Adrenal gland (tissue), 12 donors: ENCODE results near the gene MADD. TPM values are rescaled to one million over a fixed set of nuclear protein-coding genes. Genes with fewer than 3 reads are reported as not detected.
A peak's percentile ranks its signal among the peaks of the same experiment; 100 is the strongest.

Experiments
- DNase-seq, 7 donors: peaks; one replicate each; pipeline ENCODE4 v3.0.0-alpha.2; 2019 to 2020
- H3K27ac ChIP-seq, 5 donors: fragments of 200-600 bp; sonication (generic) in 4 of 5; 1 replicate in 3 of 5; 2 replicates in 2 of 5; pipeline versions ENCODE4 v1.5.1 to v1.8.0; 2016 to 2020; ENCODE audit warnings: mild to moderate bottlenecking in 1 of 5
- H3K27me3 ChIP-seq: fragments of 200-600 bp; 2 replicates; pipeline ENCODE4 v1.8.0; 2021
- H3K36me3 ChIP-seq, 2 donors: fragments of 200-600 bp; replicated peaks in 1 of 2; 1 replicate in 1 of 2; 2 replicates in 1 of 2; pipeline versions ENCODE4 v1.5.1 to v1.8.0; 2018 to 2022
- H3K4me1 ChIP-seq, 2 donors: fragments of 200-600 bp; replicated peaks in 1 of 2; 1 replicate in 1 of 2; 2 replicates in 1 of 2; pipeline versions ENCODE4 v1.5.1 to v1.8.0; 2018 to 2021
- H3K4me3 ChIP-seq, 4 donors: fragments of 200-600 bp; sonication (generic) in 3 of 4; one replicate each; pipeline ENCODE4 v1.5.1; 2016 to 2018
- H3K9me3 ChIP-seq, 3 donors: fragments of 200-600 bp; sonication (generic) in 1 of 3; replicated peaks in 1 of 3; 1 replicate in 2 of 3; 2 replicates in 1 of 3; pipeline versions ENCODE4 v1.5.1 to v1.8.0; 2016 to 2021
- POLR2A ChIP-seq, 2 donors: fragments of 450-650 bp; IDR thresholded peaks; one replicate each; pipeline ENCODE4 v1.6.1; 2017; ENCODE audit warnings: antibody characterized with exemption in 2 of 2, mild to moderate bottlenecking in 2 of 2, moderate library complexity in 1 of 2
- WGBS, 4 donors: extraction: QIAGEN DNeasy Blood & Tissue Kit in 2 of 4; methylation state at CpG; one replicate each; pipeline versions ENCODE4 v1.1.5 to v1.1.7; 2013 to 2017; 5-methylcytosine and 5-hydroxymethylcytosine counted together
- intact Hi-C, 2 donors: fragments of 100-400 bp; cut with DNase I; formaldehyde crosslinking; loops; one replicate each; pipeline versions ENCODE4 v1.14.1 to v1.15.0; 2022 to 2023
- polyA plus RNA-seq, 3 donors: library from polyadenylated mRNA; stranded (reverse); fragments of 200-250 nt in 2 of 3; fragments of 350-450 nt in 1 of 3; fragmentation: Illumina TruSeq in 1 of 3; extraction: RNeasy Lipid Tissue Mini Kit (QIAGEN cat#74804) in 1 of 3; gene quantifications; one replicate each; pipeline ENCODE4 v1.2.3, GENCODE V29; 2013 to 2014
- total RNA-seq, 9 donors: library from RNA; depleted of rRNA in 4 of 9; stranded (reverse); fragments of >200 nt in 4 of 9; fragments of 120-200 nt in 1 of 9; fragmentation: NEBNext Ultra II Directional in 1 of 9; extraction: Animal tissue kit (Norgen Biotek cat#: 25700) in 1 of 9; gene quantifications; one replicate each; pipeline versions ENCODE4 v1.1.0 to v1.2.4, GENCODE V29; 2013 to 2023
- TF ChIP-seq, protein P1 (sequence below), 6 experiments: fragments of 450-650 bp in 4 of 6; fragments of 200-600 bp in 2 of 6; sonication (generic) in 1 of 6; IDR thresholded peaks; 1 replicate in 5 of 6; 2 replicates in 1 of 6; pipeline versions ENCODE4 v1.5.1 to v1.8.0; 2016 to 2021; ENCODE audit warnings: antibody characterized with exemption in 6 of 6, mild to moderate bottlenecking in 2 of 6, moderate library complexity in 1 of 6
- donor health status: healthy with polysubstance abuse.
- donor health status: Bipolar disorder and iron deficiency.
- donor health status: DM: yes; HTN: yes; CAD: no.
- donor health status: DM: no; HTN: no; CAD: no.
- donor health status: DM: no; HTN: no; CAD: no.
- donor health status: DM: yes; HTN: yes; CAD: no.

Gene MADD
- total and polyA plus RNA-seq, 12 donors = 33.4 to 83.0 (median 49.2) TPM

DNA sequence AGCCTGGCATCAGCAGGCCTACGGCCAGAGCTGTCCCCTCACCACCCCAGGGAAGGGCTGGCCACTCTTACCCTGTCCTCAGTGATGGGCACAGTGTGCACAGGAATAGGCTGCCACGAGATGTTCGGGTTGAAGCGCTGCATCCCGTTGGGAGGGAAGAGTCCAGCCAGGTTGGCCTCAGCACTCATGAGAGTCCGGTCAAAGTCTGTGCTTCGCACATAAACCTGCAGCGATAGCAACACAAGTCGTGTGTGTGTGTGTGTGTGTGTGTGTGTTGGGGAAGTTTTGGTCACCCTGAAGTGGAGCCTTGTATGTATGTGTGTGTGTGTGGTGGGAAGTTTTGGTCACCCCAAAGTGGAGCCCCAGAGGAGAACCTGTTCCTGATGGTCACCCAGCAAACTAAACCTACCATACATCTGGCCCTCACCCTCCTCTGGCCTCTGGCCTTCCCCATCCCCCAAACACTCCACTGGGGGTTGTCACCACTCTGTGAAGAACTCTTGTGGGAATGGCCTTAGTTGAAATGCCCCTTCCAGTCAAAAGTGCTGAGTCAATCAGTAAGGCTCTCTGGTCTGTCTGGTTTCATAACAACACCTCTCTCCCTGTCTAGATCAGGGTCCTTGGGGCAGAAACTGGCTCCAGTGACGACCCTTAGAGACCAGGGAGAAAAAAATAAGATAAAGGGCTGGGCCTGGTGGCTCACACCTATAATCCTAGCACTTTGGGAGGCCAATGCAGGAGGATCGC lies 24.1 kb upstream of the MADD start:
- Histone ChIP-seq H3K36me3 (peaks cover 0 to 60% of the 10 kb centered on the region in 2 donors), H3K27me3 (no peaks in the 10 kb centered on the region), H3K4me3 (no peak overlapping the region), H3K4me1 (peaks cover 20 to 28% of the 10 kb centered on the region in 2 donors), H3K9me3 (no peaks in the 10 kb centered on the region), H3K27ac (peak overlapping the region in 2 of 5 donors; percentile 54 to 76)
- TF ChIP-seq POLR2A (IDR thresholded peaks at IDR 0.05) = no peak
- TF ChIP-seq, protein P1, sequence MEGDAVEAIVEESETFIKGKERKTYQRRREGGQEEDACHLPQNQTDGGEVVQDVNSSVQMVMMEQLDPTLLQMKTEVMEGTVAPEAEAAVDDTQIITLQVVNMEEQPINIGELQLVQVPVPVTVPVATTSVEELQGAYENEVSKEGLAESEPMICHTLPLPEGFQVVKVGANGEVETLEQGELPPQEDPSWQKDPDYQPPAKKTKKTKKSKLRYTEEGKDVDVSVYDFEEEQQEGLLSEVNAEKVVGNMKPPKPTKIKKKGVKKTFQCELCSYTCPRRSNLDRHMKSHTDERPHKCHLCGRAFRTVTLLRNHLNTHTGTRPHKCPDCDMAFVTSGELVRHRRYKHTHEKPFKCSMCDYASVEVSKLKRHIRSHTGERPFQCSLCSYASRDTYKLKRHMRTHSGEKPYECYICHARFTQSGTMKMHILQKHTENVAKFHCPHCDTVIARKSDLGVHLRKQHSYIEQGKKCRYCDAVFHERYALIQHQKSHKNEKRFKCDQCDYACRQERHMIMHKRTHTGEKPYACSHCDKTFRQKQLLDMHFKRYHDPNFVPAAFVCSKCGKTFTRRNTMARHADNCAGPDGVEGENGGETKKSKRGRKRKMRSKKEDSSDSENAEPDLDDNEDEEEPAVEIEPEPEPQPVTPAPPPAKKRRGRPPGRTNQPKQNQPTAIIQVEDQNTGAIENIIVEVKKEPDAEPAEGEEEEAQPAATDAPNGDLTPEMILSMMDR (IDR thresholded peaks at IDR 0.05) = no peak
- DNase-seq = no peak
- intact Hi-C loops = no loop called here
- WGBS, 4 donors = 79 to 87% (median 85%) methylated on average over 10 to 11 of the region's 11 CpGs

DNA sequence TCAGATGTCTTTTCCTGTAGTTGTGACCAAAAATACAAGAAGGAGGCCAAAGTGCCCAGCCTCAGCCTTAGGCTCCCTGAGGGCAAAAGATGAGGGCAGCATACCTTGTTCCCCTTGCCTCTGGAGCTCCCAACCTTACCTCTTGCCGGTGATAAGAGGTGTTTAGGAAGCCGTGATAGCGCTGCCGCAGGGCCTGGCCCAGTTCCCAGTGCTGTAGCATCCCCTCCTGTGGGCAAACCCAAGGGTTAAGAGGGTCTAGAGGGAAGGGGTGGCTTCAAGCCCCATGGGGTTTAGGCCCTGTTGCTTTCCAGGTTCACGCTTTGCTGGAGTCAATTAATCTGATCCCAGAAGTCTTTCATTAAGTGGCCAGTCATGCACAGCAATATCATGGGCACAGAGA lies 22.4 kb upstream of the MADD start:
- DNase-seq = no peak
- Histone ChIP-seq H3K4me1 (peaks cover 20 to 28% of the 10 kb centered on the region in 2 donors), H3K9me3 (no peaks in the 10 kb centered on the region), H3K27me3 (no peaks in the 10 kb centered on the region), H3K4me3 (peak overlapping the region in 1 of 4 donors; percentile 67), H3K27ac (no peak overlapping the region), H3K36me3 (peaks cover 0 to 43% of the 10 kb centered on the region in 2 donors)
- intact Hi-C loops = no loop called here
- WGBS, 4 donors = 70 to 92% (median 89%) methylated on average over 4 to 5 of the region's 5 CpGs
- no peak for TF ChIP-seq POLR2A (IDR thresholded peaks at IDR 0.05)
- TF ChIP-seq, protein P1 (IDR thresholded peaks at IDR 0.05) = no peak

DNA sequence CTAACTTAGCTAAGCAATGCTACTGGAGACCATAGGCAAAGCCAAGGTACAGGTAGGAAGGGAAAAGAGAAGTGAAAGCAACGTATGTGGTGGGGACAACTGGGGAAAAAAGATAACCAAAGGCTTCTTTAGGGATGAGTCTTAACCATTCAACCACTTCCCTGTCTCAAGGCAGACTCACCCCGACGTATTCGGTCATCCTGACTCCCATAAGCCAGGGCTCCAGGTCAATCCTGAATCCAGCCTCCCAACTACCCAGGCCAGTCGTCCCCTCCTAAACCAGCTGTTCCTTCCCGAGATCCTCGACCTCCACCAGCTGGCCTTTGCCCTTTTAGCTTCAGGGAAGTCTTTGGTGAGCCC lies 21.6 kb upstream of the MADD start:
- WGBS, 4 donors = 0% methylated on average over 7 of the region's 7 CpGs
- peaks cover 0 to 35% of the 10 kb centered on the region in 2 donors for H3K36me3 ChIP-seq
- peak overlapping the region; percentile 28 to 92 (median 81) for H3K27ac ChIP-seq
- H3K4me1 ChIP-seq = peaks cover 20 to 28% of the 10 kb centered on the region in 2 donors
- TF ChIP-seq, protein P1 (IDR thresholded peaks at IDR 0.05) = no peak
- no peak for TF ChIP-seq POLR2A (IDR thresholded peaks at IDR 0.05)
- H3K4me3 ChIP-seq = peak overlapping the region; percentile 67 to 98 (median 82)
- DNase-seq = no peak
- H3K9me3 ChIP-seq = no peaks in the 10 kb centered on the region
- H3K27me3 ChIP-seq = no peaks in the 10 kb centered on the region
- intact Hi-C loops = no loop called here

GRCh38 chr11:47248664-47249377 lies 21.1 kb upstream of the MADD start, which contains the start of gene ACP2:
Gene ACP2 (minus strand): TSS chr11:47248814. CDS start chr11:47248789, 25 bp downstream.
- Histone ChIP-seq H3K4me3 (peak within 1 kb of the TSS; percentile 67 to 98 (median 82)), H3K9me3 (no peaks in the 10 kb centered on the region), H3K27me3 (no peaks in the 10 kb centered on the region), H3K4me1 (peaks cover 21 to 33% of the 10 kb centered on the region in 2 donors), H3K27ac (peak within 1 kb of the TSS; percentile 28 to 92 (median 81)), H3K36me3 (peaks cover 0 to 30% of the 10 kb centered on the region in 2 donors)
- intact Hi-C loops = no loop called here
- TF ChIP-seq, protein P1 (IDR thresholded peaks at IDR 0.05) = peak in 3 of 6 experiments; percentile 25 to 37 (median 36)
- peak; percentile 64 to 84 for TF ChIP-seq POLR2A (IDR thresholded peaks at IDR 0.05)
- WGBS, 4 donors = 0 to 1% (median 0%) methylated on average over 21 to 45 of the region's 45 CpGs
- DNase-seq = peak; percentile 86 to 95 (median 92)
